Hepatocyte (in vitro differentiated cells): ENCODE data around the gene MICOS13.

ENCODE experiments used
- CTCF ChIP-seq: fragments of 200-600 bp; sonication (generic); IDR thresholded peaks from 2 replicates; pipeline ENCODE4 v1.5.1; 2016; ENCODE audit warnings: antibody characterized with exemption, mild to moderate bottlenecking; ENCODE audit not compliant: poor library complexity
- EZH2 ChIP-seq: fragments of 200-600 bp; sonication (generic); IDR thresholded peaks from 2 replicates; pipeline ENCODE4 v1.6.1; 2016; ENCODE audit warnings: antibody characterized with exemption, mild to moderate bottlenecking, borderline replicate concordance

GRCh38 chr19:5694167-5694955 lies 14.0 kb upstream of the MICOS13 start:
- TF ChIP-seq EZH2, result no peak
- no peak for TF ChIP-seq CTCF
